RWPE1 (cell line): ENCODE data around the gene NRXN3.

ENCODE experiments used
- CTCF ChIA-PET: fragments of 350-600 bp; sonication (Branson Sonifier 250); formaldehyde crosslinking; extraction: SDS; loops from one replicate; lab custom pipeline; 2021; lab: Yijun Ruan, JAX
- POLR2A ChIA-PET: fragments of 400-600 bp; formaldehyde crosslinking; extraction: SDS; loops from one replicate; lab custom pipeline; 2020; ENCODE audit warnings: antibody characterized with exemption; ENCODE audit not compliant: low non-redundant PET; lab: Yijun Ruan, JAX
- DNase-seq: peaks from one replicate; pipeline ENCODE4 v3.0.0; 2012; ENCODE audit warnings: low spot score
- H3K27ac ChIP-seq: fragments of 450-650 bp; 2 replicates; pipeline ENCODE4 v1.5.1; 2017
- TF ChIP-seq, protein P1 (sequence below): fragments of 450-650 bp; conservative IDR thresholded peaks from 2 replicates; pipeline ENCODE4 v1.5.1; 2017; ENCODE audit warnings: low read depth, mild to moderate bottlenecking

The NRXN3 gene

DNA sequence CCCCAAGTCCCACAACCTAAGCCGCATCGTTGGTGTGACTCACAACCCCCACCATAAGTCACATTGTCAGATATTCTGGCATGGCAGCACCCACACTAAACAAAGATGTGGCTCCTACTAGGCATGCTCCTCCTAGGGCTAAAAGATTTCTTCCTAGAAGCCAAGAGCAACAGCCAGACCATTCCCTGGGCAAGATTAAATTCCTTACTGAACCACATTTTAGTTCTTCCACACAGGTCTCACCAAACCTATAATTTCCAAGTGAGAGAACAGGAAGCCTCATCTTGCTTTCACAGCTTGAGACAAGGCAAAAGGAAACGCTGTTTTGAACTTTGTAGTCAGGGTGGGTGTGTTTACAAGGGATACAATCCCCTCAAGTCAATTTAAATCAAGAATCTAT, 1408.3 kb downstream of the NRXN3 start:
- ChIA-PET POLR2A (no interaction called here), CTCF (no interaction called here)
- no peak overlapping the region for H3K27ac ChIP-seq
- DNase-seq: no peak
- TF ChIP-seq, protein P1, sequence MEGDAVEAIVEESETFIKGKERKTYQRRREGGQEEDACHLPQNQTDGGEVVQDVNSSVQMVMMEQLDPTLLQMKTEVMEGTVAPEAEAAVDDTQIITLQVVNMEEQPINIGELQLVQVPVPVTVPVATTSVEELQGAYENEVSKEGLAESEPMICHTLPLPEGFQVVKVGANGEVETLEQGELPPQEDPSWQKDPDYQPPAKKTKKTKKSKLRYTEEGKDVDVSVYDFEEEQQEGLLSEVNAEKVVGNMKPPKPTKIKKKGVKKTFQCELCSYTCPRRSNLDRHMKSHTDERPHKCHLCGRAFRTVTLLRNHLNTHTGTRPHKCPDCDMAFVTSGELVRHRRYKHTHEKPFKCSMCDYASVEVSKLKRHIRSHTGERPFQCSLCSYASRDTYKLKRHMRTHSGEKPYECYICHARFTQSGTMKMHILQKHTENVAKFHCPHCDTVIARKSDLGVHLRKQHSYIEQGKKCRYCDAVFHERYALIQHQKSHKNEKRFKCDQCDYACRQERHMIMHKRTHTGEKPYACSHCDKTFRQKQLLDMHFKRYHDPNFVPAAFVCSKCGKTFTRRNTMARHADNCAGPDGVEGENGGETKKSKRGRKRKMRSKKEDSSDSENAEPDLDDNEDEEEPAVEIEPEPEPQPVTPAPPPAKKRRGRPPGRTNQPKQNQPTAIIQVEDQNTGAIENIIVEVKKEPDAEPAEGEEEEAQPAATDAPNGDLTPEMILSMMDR: no peak

DNA sequence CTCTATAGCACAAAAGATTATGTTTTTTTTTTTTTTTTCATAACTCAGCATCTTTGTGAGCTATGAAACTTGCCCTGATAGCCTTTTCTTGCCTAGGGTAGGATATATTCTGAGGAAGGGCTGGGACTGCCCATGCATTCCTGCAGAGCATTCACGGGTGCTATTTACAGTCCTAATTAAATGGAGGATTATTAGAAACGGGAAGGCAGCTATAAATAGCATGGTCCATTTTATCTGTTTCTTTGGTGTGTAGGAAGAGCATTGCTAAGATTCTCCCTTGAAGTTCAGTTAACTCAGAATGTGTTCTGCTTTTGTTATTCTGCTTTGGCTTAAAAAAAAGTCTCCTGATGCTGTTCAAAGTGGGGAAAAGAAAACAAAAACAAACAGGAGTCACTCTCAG, 1410.2 kb downstream of the NRXN3 start:
- CTCF ChIA-PET: no interaction called here
- DNase-seq: no peak
- TF ChIP-seq, protein P1: no peak
- no peak overlapping the region for H3K27ac ChIP-seq
- POLR2A ChIA-PET: no interaction called here

DNA sequence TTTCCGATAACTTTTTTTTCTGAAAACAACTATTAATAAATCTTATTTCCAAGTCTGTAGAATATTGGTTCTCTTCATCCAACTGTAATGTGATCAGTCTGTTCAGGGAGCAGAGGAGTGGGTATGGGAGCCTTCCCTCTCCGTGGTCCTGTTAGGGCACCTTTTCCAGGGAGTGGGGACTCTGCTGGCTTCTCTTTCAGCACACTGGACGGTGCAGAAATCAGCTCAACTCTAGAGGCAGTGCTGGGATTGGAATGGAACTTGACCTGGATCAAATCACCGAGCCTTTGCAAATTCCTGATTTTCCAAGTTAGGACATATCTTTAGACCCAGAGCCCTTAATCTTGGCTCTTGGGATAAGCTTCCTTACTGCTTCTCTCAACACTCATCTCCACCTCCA, 1410.7 kb downstream of the NRXN3 start:
- DNase-seq: no peak
- H3K27ac ChIP-seq: no peak overlapping the region
- ChIA-PET CTCF (no interaction called here), POLR2A (no interaction called here)
- TF ChIP-seq, protein P1: no peak

DNA sequence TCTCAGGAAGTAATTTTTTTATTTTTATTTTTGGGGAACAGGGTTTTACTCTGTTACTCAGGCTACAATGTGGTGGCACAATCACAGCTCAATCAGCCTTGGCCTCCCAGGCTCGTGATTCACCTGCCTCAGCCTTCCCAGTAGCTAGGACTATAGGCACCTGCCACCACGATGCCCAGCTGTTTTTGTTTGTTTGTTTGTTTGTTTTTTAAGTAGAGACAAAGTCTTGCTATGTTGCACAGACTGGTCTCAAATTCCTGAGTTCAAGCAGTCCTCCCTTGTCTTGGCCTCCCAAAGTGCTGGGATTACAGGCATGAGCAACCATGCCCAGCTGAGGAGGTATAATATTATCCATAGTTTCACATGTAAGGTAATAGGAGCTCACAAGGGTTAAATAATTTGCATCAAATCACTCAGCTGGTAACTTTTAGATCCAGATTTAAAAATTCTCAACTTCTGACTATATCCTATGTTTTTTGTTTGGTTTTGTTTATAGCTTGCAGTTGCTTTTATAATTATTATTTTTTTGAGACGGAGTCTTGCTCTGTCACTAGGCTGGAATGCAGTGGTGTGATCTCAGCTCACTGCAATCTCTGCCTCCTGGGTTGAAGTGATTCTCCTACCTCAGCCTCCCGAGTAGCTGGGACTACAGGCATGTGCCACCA, 1411.9 kb downstream of the NRXN3 start:
- CTCF ChIA-PET: no interaction called here

DNA sequence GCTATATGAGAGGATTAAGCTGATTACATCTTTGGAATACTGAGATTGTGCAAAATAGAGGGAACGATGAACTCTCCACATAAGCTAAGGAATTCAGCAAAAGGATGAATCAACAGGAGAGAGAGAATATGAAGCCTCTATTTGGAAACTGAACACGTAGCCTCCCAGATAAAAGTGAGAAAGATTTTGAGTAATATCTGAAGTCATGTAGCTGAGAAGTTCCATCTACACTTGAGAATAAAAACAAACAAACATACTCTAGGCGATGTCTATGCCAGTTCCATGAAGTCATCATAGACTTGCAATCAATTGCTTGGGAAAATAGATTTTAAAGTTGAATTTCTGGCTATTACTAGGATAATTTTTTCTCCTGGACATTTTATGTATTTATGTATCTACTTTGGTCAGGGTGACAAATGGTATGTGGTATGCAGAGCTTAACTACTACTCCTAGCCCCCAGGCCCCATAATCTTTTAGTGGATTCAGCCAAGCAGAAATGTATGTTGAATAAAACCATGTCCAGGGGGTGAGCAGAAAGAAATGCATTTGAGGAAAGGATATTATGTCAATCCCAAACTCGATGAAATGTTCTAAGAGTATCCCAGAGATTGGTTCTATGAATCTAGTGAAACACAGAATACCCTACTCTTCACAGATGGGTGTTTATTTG, 1413.7 kb downstream of the NRXN3 start:
- CTCF ChIA-PET: no interaction called here

More for the DNA sequence above, 1411.9 kb downstream of the NRXN3 start:
- no peak for DNase-seq
- POLR2A ChIA-PET: no interaction called here
- TF ChIP-seq, protein P1: no peak
- H3K27ac ChIP-seq: no peak overlapping the region

DNA sequence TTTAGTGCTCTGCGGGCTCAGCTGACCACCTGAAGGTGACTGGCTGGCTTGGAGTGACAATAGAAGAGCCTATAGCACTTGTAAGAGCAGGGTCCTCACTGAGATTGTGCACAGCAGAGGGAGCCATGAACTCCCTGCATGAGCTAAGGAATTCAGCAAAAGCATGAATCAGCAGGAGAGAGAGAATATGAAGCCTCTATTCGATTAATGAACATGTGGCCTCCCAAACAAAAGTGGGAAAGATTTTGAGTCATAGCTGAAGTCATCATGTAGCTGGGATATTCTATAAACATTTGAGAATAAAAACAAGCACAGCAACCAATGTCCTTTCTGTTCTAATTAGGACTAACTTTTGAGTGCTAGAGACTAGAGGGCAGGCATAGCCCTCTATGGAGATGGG, 1414.5 kb downstream of the NRXN3 start:
- TF ChIP-seq, protein P1: no peak
- ChIA-PET CTCF (no interaction called here), POLR2A (no interaction called here)
- no peak for DNase-seq
- no peak overlapping the region for H3K27ac ChIP-seq

More for the DNA sequence above, 1413.7 kb downstream of the NRXN3 start:
- POLR2A ChIA-PET: no interaction called here
- TF ChIP-seq, protein P1: no peak
- H3K27ac ChIP-seq: no peak overlapping the region
- no peak for DNase-seq
